Stomach (tissue), 4 donors: Measurements from ENCODE around the gene KDM6A.

Experiments
- POLR2AphosphoS5 ChIP-seq, 3 donors: sonication (generic); formaldehyde crosslinking; IDR thresholded peaks; one replicate each; pipeline ENCODE4 v1.6.1; 2016; ENCODE audit warnings: antibody characterized with exemption in 3 of 3
- TF ChIP-seq, protein P1 (sequence below), 7 experiments: fragments of 450-650 bp in 4 of 7; fragments of 200-600 bp in 3 of 7; sonication (generic) in 3 of 7; IDR thresholded peaks; one replicate each; pipeline ENCODE4 v1.5.1; 2016 to 2019; ENCODE audit warnings: antibody characterized with exemption in 7 of 7, control low read depth in 2 of 7, mild to moderate bottlenecking in 1 of 7

DNA sequence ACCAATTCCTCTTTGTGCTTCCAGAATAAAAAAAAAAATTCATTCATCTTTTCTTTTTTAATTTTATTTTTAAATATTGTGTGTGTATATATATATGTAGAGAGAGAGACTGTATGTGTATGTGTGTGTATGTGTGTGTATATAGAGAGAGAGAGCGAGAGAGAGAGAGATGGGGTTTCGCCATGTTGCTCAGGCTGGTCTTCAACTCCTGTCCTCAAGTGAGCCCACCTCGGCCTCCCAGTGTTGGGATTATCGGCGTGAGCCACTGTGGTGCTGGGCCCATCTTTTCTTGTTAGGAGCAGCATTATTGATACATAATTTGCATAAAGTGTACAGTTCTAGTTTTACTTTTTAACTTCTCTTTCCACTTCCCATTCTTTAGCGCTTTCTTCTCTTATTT, 33.6 kb downstream of the KDM6A start:
- TF ChIP-seq, protein P1, sequence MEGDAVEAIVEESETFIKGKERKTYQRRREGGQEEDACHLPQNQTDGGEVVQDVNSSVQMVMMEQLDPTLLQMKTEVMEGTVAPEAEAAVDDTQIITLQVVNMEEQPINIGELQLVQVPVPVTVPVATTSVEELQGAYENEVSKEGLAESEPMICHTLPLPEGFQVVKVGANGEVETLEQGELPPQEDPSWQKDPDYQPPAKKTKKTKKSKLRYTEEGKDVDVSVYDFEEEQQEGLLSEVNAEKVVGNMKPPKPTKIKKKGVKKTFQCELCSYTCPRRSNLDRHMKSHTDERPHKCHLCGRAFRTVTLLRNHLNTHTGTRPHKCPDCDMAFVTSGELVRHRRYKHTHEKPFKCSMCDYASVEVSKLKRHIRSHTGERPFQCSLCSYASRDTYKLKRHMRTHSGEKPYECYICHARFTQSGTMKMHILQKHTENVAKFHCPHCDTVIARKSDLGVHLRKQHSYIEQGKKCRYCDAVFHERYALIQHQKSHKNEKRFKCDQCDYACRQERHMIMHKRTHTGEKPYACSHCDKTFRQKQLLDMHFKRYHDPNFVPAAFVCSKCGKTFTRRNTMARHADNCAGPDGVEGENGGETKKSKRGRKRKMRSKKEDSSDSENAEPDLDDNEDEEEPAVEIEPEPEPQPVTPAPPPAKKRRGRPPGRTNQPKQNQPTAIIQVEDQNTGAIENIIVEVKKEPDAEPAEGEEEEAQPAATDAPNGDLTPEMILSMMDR (IDR thresholded peaks at IDR 0.05), result no peak
- TF ChIP-seq POLR2AphosphoS5 (IDR thresholded peaks at IDR 0.05), result no peak
